ENCODE data around the gene TENM4. TPM values are rescaled to one million over a fixed set of nuclear protein-coding genes. Genes with fewer than 3 reads are reported as not detected.

Gene TENM4
- total and polyA plus RNA-seq, 2 of the 13 experiments (the other 11 are each of a cell fraction or from before 2014, with no cell fraction given): not detected

GRCh38 chr11:79434283-79434682 lies 6.5 kb downstream of the TENM4 start:
- Histone ChIP-seq H3K36me3 (replicated peaks in 1 of 2; ENCODE audit: control insufficient read depth in 1 of 2, insufficient read depth in 2 of 2, low read length in 2 of 2) (no peaks in the 10 kb centered on the region), H3K4me3 (replicated peaks in 1 of 3; ENCODE audit: insufficient read depth in 1 of 3, low read depth in 2 of 3, low read length in 3 of 3) (no peak overlapping the region), H3K27ac (ENCODE audit: extremely low read length, insufficient read depth, low read length) (no peak overlapping the region), H3K79me2 (ENCODE audit: insufficient read depth, low read length) (no peaks in the 10 kb centered on the region), H3K9me3 (ENCODE audit: low read length) (no peaks in the 10 kb centered on the region), H3K27me3 (ENCODE audit: control insufficient read depth in 1 of 2, insufficient read depth in 2 of 2, low read length in 2 of 2) (peaks cover 0 to 28% of the 10 kb centered on the region in 2 experiments; a peak in 4 of 5 replicates), H3K4me2 (ENCODE audit: low read depth, low read length) (no peak overlapping the region), H4K20me1 (ENCODE audit: insufficient read depth, low read length) (no peaks in the 10 kb centered on the region), H3K9ac (ENCODE audit: insufficient read depth, low read depth, low read length) (no peak overlapping the region), H2AFZ (ENCODE audit: low read length) (no peak overlapping the region), H3K4me1 (ENCODE audit: insufficient read depth, low read length) (no peaks in the 10 kb centered on the region)
- ATAC-seq (no peak), FAIRE-seq (no peak), DNase-seq (ENCODE audit: low spot score) (no peak)
- ChIA-PET CTCF (ENCODE audit: low intra/inter-chr PET ratio, low total read pairs) (no interaction called here), POLR2A (no interaction called here)
- 27% methylated on average over 2 of the region's 2 CpGs for WGBS (ENCODE audit: low lambda C conversion rate)
- intact Hi-C loops (cut with micrococcal nuclease; ENCODE audit: unreplicated experiment): no loop called here
- in situ Hi-C loops (cut with HindIII; ENCODE audit: extremely low pct_ligation_motif_present, low pct_unique_long_range_greater_than_20kb): no loop called here
- no TSS peak for BruUV-seq (replicated peaks)
- no peak for TF ChIP-seq ZNF672 (CRISPR knock-in tag; IDR thresholded peaks at IDR 0.05)

- DNase-seq (ENCODE audit: low spot score) (no peak), ATAC-seq (no peak), FAIRE-seq (no peak)
- no TSS peak for BruUV-seq (replicated peaks)
- no peaks in the 10 kb centered on the region for H3K4me1 ChIP-seq (ENCODE audit: insufficient read depth, low read length)
- TF ChIP-seq ARNTL (CRISPR knock-in tag; IDR thresholded peaks at IDR 0.05) (no peak), ZNF468 (CRISPR knock-in tag; IDR thresholded peaks at IDR 0.05) (no peak), NR0B2 (CRISPR knock-in tag; IDR thresholded peaks at IDR 0.05) (no peak), PHB2 (IDR thresholded peaks at IDR 0.05; ENCODE audit: partially characterized antibody) (no peak), ZNF800 (CRISPR knock-in tag; IDR thresholded peaks at IDR 0.05) (no peak), MYC (CRISPR knock-in tag; IDR thresholded peaks at IDR 0.05; ENCODE audit: borderline replicate concordance) (no peak)
- intact Hi-C loops (cut with micrococcal nuclease; ENCODE audit: unreplicated experiment) (no loop called here), in situ Hi-C loops (cut with HindIII; ENCODE audit: extremely low pct_ligation_motif_present, low pct_unique_long_range_greater_than_20kb) (no loop called here)
- H3K9me3 ChIP-seq (ENCODE audit: low read length): no peaks in the 10 kb centered on the region
- H3K36me3 ChIP-seq (replicated peaks in 1 of 2; ENCODE audit: control insufficient read depth in 1 of 2, insufficient read depth in 2 of 2, low read length in 2 of 2): no peaks in the 10 kb centered on the region
- H3K27me3 ChIP-seq (ENCODE audit: control insufficient read depth in 1 of 2, insufficient read depth in 2 of 2, low read length in 2 of 2): peaks cover 0 to 12% of the 10 kb centered on the region in 2 experiments; a peak in 2 of 5 replicates
- H2AFZ ChIP-seq (ENCODE audit: low read length): no peak overlapping the region
- H4K20me1 ChIP-seq (ENCODE audit: insufficient read depth, low read length): no peaks in the 10 kb centered on the region
- H3K79me2 ChIP-seq (ENCODE audit: insufficient read depth, low read length): no peaks in the 10 kb centered on the region
- POLR2A ChIA-PET: no interaction called here
- H3K27ac ChIP-seq (ENCODE audit: extremely low read length, insufficient read depth, low read length): no peak overlapping the region
- no peak overlapping the region for H3K4me2 ChIP-seq (ENCODE audit: low read depth, low read length)
- no peak overlapping the region for H3K9ac ChIP-seq (ENCODE audit: insufficient read depth, low read depth, low read length)
- 0% methylated on average over 2 of the region's 2 CpGs for WGBS (ENCODE audit: low lambda C conversion rate)
- CTCF ChIA-PET (ENCODE audit: low intra/inter-chr PET ratio, low total read pairs): no interaction called here
- H3K4me3 ChIP-seq (replicated peaks in 1 of 3; ENCODE audit: insufficient read depth in 1 of 3, low read depth in 2 of 3, low read length in 3 of 3): no peak overlapping the region
Observed at GRCh38 chr11:79432138-79432537, 8.7 kb downstream of the TENM4 start.

Data from HepG2 (cell line).